Activated CD4-positive, alpha-beta T cell treated with anti-CD3 and anti-CD28 coated beads for 48 hours (primary cell): ENCODE data around the gene ZNF546.
"Not testable (repeated sequence)": the region's sequence is repeated elsewhere in the genome, so short reads cannot be mapped to it uniquely, and the experiment has no call there.

ENCODE experiments used
- DNase-seq: peaks from one replicate; pipeline ENCODE4 v3.0.0-alpha.2; 2020

ZNF546 gene

DNA sequence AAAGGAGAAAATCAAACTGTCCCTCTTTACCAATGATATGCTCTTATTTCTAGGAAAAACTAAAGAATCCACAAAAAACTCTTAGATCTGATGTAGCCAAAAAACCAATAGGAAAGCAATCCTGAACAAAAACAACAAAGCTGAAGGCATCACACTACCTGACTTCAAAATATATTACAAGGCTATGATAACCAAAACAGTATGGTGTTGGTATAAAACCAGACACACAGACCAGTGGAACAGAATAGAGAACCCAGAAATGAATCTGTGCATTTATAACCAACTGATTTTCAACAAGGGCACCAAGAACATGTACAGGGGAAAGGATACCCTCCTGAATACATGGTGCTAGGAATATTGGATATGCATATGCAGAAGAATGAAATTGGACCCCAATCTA is 9.7 kb upstream of the ZNF546 start:
- no peak for DNase-seq

DNA sequence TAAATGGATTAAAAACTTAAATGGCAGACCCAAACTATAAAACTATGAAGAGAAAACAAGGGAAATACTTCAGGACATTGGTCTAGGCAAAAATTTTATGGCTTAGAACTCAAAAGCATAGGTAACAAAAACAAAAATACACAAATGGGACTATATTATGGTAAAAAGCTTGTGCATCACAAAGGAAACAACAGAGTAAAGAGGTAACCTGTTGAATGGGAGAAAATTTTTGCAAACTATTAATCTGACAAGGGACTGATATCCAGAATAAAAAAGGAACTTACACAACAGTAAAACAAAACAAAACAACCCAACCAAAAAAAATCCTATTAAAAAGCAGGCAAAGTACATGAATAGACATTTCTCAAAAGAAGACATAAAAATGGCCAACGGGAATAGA is 9.3 kb upstream of the ZNF546 start:
- DNase-seq = no peak

DNA sequence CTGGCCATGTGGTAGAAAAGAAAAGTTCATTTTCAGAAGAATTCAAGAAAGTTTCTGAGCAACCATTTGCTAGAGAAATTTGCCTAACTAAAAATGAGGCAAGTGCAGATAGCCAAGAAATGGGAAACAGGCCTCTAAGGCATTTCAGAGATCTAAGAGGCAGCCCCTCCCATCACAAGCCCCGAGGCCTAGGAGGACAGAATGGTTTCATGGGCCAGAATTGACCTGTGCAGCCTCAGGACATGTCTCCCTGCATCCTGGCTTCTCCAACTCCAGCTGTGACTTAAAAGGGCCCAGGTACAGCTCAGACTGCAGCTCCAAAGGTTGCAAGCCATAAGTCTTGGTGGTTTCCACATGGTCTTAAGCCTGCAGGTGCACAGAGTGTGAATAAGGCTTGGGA is 3.3 kb upstream of the ZNF546 start:
- no peak for DNase-seq

DNA sequence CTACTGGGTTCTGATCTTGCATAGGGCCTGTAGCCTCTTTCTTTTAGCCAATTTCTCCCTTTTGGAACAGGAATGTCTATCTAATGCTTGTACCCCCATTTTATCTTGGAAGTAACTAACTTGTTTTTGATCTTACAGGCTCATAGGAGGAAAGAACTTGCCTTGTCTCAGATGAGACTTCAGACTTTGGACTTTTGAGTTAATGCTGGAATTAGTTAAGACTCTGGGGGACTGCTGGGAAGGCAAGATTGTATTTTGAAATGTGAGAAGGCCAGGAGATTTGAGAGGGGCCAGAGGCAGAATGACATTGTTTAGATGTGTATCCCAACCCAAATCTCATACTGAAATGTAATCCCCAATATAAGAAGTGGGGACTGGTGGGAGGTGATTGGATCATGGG is 2.5 kb upstream of the ZNF546 start:
- DNase-seq = no peak

DNA sequence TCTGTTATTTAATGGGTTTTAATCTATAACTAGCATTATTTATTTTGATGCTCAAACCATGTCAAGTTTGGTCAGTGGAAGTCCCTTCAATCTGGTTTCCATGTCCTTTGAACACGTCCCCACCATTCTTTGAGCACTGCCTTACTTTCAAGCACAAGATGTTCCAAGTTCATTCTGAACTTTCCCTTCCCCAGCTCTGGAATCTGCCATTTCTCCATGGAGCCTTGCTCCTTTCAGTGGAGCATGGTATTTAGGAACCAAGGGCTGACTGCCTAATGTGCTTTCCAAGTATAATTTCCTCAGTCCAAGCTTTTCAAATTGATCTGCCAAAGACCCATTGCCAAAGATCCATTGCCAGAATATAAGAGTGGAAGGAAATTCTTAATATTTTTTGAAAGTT is 1.1 kb upstream of the ZNF546 start:
- DNase-seq = no peak

DNA sequence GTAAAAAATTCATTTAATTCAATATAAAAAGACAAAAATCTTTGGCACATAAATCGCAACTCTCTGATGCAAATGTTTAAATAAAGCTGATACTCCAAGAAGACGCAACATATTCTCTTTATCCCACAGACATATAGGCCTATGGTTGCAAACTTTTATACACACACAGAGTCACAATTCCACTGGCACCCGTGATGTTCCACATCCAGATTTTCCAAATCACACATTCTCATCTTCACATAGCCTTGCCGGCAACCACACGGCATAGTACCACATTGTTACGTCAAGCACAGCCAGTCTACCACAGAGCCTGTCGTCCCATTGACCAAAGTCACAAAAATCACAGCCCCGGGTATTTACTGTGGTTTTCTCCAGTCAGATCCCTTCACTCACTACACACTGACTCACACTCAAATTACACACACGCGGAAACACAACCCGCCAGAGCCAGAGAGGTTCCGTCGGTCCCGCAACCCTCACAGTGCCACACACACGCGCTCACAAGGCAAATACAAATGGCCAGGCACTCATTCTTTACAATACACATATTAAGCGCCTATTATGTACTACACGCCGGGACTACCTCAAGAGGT is 546 bp upstream of the ZNF546 start:
- peak; percentile 60 for DNase-seq

DNA sequence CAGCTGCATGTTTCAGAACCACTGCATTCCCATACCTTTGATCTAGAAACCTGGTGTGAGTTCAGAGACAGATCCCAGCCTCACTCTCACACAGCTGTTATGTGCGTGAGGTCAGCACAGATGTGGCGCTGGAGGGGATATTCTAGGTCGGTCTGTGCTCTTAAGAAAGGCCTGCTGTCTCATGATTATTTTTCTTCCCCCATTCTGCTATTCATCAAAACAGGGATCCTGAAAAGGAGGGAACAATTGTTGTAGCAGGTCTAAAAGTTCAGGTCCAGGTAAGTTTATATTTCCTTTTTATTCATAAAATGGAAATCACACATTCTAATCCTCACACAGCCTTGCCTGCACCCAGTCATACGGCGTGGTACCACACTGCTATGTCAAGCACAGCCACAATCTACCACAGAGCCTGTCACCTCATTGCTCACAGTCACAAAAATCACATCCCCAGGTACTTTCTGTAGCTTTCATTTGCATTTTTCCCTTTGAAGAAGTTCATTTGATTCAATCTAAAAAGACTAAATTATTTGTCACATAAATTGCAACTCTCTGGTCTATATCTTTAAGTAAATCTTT is 867 bp downstream of the ZNF546 start:
- DNase-seq = peak; percentile 65

DNA sequence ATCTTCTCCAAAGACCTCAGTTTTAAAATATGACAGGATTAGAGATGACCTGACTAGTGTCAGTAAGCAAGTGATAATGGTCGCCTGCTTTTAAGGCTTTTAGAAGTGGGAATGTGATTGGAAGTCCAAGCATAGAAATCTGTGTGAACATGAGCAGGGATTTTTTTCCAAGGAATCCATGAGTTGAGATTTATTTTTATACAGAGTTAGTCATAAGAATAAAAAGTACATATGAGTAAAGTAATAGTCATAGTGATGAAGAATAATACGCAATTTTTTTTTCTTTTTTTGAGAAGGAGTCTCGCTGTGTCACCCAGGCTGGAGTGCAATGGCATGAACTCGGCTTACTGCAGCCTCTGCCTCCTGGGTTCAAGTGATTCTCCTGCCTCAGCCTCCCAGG is 1.6 kb downstream of the ZNF546 start:
- DNase-seq = no peak

DNA sequence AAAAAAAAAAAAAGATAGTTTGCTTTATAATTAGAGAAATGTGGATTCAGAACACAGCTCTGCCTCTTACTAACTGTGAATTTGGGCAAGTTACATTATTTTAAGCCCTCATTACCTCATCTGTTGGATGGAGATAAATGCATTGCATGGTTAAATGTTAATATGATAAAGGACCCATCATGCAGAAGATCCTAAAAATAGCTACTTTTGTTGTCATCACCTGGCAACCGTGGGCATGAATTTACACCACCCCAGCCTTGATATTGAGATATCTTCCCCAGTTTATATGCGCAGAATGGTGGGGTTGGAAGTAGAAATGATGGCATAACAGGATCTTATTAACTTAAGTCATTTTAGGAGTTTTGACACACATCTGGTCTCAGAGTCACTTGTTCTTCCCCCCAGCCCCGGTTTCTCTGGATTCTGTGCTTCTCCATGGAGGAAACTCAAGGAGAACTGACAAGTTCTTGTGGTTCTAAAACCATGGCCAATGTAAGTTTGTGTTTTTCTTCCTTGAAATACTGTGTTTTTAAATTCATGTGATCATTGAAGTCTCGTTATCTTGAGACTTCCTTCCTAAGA is 8.9 kb downstream of the ZNF546 start:
- DNase-seq = no peak

DNA sequence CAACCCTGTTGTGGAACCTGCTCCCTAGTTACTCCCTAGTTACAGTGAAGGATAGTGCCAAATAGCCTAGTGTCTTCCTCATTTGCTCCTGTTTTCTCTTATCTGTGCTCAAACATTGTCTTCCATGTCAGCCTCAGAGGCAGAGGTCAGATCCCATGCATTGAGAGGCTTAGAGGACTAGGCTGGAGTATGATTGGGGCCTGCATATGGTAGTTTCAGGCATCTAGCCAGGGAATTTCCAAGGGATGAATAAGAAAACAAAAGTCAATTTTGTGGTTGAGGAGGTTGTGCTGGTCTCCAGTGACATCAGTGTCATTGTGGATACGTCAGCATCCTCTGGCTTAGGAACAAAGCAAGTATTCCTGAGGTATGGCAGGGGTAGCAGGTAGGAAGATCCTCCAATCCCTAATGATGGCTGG is 9.4 kb downstream of the ZNF546 start:
- no peak for DNase-seq

DNA sequence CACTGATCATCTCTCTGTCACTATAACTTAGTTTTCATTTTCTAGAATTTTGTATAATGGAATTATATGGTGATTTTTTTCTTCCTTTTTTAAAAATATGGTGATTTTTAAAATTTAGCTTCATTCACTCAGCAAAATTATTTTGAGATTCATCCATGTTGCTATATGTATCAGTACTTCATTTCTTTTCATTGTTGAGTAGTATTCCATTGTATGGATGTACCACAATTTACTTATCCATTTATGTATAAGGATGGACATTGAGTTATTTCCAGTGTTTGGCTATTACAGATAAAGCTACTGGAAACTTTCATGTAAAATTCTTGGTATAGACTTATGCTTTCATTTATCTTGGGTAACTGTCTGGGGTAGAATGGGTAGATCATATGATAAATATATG is 12.8 kb downstream of the ZNF546 start:
- DNase-seq = no peak

DNA sequence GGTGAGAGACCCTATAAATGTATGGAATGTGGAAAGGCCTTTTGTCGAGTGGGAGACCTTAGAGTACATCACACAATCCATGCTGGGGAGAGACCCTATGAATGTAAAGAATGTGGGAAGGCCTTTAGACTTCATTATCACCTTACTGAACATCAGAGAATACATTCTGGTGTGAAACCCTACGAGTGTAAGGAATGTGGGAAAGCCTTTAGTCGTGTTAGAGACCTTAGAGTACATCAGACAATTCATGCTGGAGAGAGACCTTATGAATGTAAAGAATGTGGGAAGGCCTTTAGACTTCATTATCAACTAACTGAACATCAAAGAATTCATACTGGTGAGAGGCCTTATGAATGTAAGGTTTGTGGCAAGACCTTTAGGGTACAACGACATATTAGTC is 17.1 kb downstream of the ZNF546 start:
- DNase-seq = no peak

DNA sequence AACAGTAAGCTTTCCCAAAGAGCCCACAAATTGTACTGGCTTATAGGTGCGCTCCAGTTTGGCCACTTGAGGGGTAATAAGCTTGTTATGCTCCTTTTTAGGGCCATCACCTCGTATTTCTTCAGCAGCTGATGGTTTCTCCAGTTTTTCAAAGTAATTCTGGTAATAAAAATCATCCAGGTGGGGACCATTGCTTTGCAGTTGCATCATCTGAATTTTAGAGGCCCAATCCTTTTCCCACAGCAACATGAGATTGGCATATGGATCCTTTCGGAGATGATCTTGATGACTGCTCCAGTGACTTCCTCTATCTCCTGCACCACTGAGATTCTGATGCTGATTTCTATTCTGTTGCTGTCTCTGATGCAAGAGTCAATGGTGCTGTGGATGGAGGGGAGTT is 27.1 kb downstream of the ZNF546 start:
- no peak for DNase-seq

DNA sequence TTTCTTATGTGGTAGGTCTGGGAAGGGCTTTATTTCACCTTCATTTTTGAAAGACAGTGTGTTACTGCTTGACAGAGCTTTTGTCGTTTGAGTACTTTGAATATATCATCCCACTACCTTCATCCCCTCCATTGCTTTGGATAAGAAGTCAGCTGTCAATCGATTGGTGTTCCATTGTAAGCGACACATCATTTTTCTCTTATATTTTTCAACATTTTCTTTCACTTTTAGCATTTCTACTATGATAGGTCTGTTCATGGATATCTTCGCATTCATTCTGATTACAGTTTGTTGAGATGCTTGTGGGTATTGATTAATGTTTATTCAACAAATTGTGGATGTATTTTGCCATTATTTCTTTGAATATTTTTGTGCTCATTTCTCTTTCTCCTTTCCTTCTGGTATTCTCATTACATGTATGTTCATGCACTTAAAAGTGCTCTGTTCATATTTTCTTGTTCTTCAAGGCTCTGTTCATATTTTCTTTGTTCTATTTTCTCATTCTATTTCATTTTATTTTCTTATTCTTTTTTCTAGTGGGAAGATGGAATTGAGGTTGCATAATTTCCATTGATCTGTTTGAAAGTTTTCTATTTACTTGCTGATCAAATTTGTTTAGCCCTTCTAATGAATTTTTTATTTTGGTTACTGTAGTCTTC is 29.2 kb downstream of the ZNF546 start:
- DNase-seq = no peak

DNA sequence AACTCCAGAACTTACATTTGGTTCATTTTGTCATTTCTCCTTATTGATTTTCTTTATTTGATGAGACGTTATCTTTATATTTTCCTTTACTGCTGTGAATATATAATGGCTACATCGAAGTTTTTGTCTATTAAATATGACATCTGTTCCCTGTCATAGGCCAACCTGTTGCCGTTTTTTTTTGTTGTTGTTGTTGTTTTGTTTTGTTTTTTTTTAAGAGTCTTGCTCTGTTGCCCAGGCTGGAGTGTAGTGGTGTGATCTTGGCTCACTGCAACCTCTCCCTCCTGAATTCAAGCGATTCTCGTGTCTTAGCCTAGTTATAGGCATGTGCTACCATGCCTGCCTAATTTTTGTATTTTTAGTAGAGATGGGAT is 29.7 kb downstream of the ZNF546 start:
- DNase-seq = no peak

DNA sequence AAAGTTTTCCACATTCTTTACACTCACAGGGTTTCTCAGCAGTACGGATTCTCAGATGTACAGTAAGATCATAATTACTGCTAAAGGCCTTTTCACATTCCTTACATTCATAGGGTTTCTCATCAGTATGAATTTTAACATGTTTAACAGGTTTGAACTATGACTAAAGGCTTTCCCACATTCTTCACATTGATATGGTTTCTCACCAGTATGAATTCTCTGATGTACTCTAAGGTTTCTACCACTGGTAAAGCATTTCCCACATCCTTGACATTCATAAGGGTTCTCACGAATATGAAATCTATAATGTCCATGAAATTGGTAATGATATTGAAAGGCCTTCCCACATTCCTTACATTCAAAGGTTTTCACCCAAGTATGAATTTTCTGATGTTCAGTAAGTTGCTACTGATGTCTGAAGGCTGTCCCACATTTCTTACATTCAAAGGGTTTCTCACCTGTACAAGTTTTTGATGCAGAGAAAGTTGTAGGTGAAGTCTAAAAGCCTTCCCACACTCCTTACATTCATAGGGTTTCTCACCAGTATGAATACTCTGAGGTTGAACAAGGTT is 37.2 kb downstream of the ZNF546 start:
- no peak for DNase-seq

DNA sequence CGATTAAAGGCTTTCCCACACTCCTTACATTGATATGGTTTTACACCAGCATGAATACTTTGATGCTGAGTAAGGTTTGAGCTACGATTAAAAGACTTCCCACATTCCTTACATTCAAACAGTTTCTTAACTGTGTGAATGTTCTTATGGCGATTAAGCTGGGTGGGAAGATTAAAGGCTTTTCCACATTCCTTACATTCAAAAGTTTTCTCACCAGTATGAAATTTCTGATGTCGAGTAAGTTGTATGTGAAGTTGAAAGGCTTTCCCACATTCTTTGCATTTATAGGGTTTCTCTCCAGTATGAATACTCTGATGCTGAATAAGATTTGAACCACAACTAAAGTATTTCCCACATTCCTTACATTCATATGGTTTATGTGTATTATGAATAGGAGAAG is 39.1 kb downstream of the ZNF546 start:
- DNase-seq = no peak

DNA sequence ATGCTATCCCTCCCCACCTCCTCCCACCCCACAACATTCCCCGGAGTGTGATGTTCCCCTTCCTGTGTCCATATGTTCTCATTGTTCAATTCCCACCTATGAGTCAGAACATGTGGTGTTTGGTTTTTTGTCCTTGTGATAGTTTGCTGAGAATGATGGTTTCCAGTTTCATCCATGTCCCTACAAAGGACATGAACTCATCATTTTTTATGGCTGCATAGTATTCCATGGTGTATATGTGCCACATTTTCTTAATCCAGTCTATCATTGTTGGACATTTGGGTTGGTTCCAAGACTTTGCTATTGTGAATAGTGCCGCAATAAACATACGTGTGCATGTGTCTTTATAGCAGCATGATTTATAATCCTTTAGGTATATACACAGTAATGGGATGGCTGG is 41.2 kb downstream of the ZNF546 start:
- DNase-seq = not testable (repeated sequence)

DNA sequence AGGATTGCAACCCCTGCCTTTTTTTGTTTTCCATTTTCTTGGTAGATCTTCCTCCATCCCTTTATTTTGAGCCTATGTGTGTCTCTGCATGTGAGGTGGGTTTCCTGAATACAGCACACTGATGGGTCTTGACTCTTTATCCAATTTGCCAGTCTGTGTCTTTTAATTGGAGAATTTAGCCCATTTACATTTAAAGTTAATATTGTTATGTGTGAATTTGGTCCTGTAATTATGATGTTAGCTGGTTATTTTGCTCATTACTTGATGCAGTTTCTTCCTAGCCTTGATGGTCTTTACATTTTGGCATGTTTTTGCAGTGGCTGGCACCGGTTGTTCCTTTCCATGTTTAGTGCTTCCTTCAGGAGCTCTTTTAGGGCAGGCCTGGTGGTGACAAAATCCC is 44.9 kb downstream of the ZNF546 start:
- DNase-seq = not testable (repeated sequence)

DNA sequence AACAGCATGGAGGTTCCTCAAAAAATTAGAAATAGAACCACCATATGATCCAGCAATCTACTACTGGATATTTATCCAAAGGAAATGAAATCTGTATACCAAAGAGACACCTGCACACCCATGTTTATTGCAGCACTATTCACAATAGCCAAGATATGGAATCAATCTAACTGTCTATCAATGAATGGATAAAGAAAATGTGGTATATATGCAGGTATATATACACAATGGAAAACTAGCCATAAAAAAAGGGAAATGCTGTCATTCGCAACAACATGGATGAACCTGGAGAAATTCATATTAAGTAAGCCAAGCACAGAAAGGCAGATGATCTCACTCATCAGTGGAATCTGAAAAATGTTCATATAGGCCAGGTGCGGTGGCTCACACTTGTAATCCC is 56.6 kb downstream of the ZNF546 start:
- no peak for DNase-seq

DNA sequence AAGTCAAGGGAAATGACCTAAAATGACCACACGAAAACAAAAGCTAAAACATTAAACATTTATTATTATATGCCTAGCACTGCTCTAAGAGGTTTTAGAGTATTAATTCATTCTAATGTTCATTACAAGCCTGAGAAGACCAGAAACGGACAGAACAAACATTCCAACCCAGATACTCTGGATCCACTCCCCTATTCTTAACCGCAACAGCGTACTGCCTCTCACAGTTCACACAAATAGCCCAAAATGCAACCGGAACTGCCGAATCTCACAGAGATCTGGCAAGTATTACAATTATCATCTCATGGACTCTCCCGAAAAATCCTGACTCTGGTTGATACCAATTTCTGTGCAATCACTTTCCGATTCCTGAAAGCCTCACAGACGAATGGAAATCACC is 57.8 kb downstream of the ZNF546 start:
- no peak for DNase-seq

DNA sequence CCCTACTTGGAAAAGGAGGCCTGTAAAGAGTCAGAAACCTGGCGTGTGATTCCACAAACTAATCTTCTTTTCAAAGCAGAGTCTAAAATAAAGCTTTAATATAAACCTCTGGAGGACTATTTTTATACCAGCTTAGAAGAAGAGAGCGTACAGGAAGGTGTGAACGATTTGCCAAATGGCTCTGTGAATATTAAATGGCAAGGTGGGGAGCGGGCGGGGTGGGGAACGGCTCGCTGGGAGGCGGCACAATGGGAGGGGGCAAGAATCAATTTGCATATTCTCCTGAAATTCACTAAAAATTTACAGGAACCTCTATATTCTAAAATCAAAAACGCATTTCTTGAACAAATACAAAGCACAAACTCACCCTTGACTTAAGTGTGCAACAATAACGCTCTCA is 58.2 kb downstream of the ZNF546 start:
- no peak for DNase-seq

DNA sequence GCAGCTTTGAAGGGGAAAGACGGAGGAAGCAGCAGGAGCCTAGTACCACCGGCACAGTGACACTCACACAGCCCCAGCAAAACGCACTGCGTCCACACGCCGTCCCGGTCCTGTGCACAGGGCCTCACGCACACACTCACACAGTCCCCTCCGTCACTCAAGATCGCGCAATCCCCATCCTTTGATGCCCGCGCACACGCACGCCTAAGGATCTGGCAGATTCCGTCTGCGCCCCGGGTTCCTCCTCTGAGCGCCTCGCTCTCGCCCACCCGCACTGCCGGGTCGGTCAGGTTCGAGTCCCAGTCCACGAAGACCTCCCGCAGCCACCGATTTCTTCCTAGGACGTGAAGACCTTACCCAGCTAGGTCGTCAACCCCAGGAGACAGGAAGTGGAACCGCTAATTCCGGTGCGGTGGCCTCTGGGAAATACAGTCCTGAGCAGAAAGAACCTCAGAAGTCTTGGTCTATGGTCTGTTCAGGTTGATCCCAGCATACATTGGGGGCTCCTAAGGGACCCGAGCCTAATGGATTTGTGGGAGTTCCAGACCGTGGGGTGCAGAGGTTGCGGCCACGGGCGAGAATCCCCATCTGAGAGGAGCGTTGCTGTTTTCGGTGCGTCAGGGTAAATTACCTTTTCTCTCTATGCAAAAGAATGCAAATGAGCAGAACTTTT is 59.1 kb downstream of the ZNF546 start, which contains the start of gene ZNF780B:
ZNF780B (minus strand) TSS at position 400 of the 673 bp plus-strand sequence. CDS start 5,899 bp downstream, outside the sequence.
- peak; percentile 77 for DNase-seq
